Neuronal stem cell (in vitro differentiated cells): Measurements from ENCODE around the gene PDXP.

ENCODE experiments used
- DNase-seq: peaks from one replicate; pipeline ENCODE4 v3.0.0-alpha.2; 2013; ENCODE audit warnings: low spot score
- H2AFZ ChIP-seq: one replicate; pipeline ENCODE4 v1.6.1; 2013; ENCODE audit warnings: mild to moderate bottlenecking, low read length, inconsistent platforms
- H2AK5ac ChIP-seq: 2 replicates; pipeline ENCODE4 v1.6.1; 2013; ENCODE audit warnings: low read depth, mild to moderate bottlenecking, inconsistent platforms, low read length, moderate library complexity, mixed read lengths
- H2BK120ac ChIP-seq: 2 replicates; pipeline ENCODE4 v1.6.1; 2013; ENCODE audit warnings: low read depth, mild to moderate bottlenecking, inconsistent platforms, low read length, moderate library complexity, mixed read lengths
- H2BK12ac ChIP-seq: one replicate; pipeline ENCODE4 v1.6.1; 2013; ENCODE audit warnings: low read length, inconsistent platforms
- H2BK15ac ChIP-seq: 2 replicates; pipeline ENCODE4 v1.6.1; 2013; ENCODE audit warnings: mild to moderate bottlenecking, low read length, inconsistent platforms, mixed read lengths
- H2BK5ac ChIP-seq: one replicate; pipeline ENCODE4 v1.6.1; 2013; ENCODE audit warnings: inconsistent platforms, mild to moderate bottlenecking, low read length, moderate library complexity
- H3K14ac ChIP-seq: one replicate; pipeline ENCODE4 v1.6.1; 2013; ENCODE audit warnings: low read length, inconsistent platforms
- H3K18ac ChIP-seq: 2 replicates; pipeline ENCODE4 v1.6.1; 2013; ENCODE audit warnings: low read length, inconsistent platforms
- H3K23ac ChIP-seq: 2 replicates; pipeline ENCODE4 v1.6.1; 2013; ENCODE audit warnings: low read depth, mild to moderate bottlenecking, mixed read lengths, low read length, inconsistent platforms; ENCODE audit not compliant: poor library complexity
- H3K27ac ChIP-seq: replicated peaks from 3 replicates; pipeline ENCODE4 v1.5.1; 2013; ENCODE audit warnings: low read length, inconsistent platforms
- H3K27me3 ChIP-seq, 3 experiments: 2 replicates each; pipeline ENCODE4 v1.6.1; 2013; ENCODE audit warnings: low read length in 3 of 3, mild to moderate bottlenecking in 2 of 3, inconsistent platforms in 1 of 3, low read depth in 1 of 3, mixed read lengths in 1 of 3, moderate library complexity in 1 of 3; ENCODE audit not compliant: control insufficient read depth in 3 of 3, insufficient read depth in 3 of 3
- H3K36me3 ChIP-seq, 2 donors: replicated peaks in 1 of 2; 2 replicates each; pipeline ENCODE4 v1.6.1; 2013; ENCODE audit warnings: low read length in 2 of 2; ENCODE audit not compliant: control insufficient read depth in 2 of 2, insufficient read depth in 2 of 2
- H3K4ac ChIP-seq: 2 replicates; pipeline ENCODE4 v1.6.1; 2013; ENCODE audit warnings: inconsistent platforms, mild to moderate bottlenecking, low read length, moderate library complexity
- H3K4me1 ChIP-seq, 2 donors: 1 replicate in 1 of 2; 2 replicates in 1 of 2; pipeline ENCODE4 v1.6.1; 2013; ENCODE audit warnings: low read length in 2 of 2, low read depth in 1 of 2; ENCODE audit not compliant: control insufficient read depth in 2 of 2, insufficient read depth in 1 of 2
- H3K4me2 ChIP-seq: one replicate; pipeline ENCODE4 v1.6.1; 2013; ENCODE audit warnings: mild to moderate bottlenecking, low read length, inconsistent platforms; ENCODE audit not compliant: insufficient read depth, poor library complexity, severe bottlenecking
- H3K4me3 ChIP-seq, 2 donors: 2 replicates each; pipeline ENCODE4 v1.5.1; 2013; ENCODE audit warnings: low read length in 2 of 2, mild to moderate bottlenecking in 2 of 2, inconsistent platforms in 1 of 2, moderate library complexity in 1 of 2
- H3K79me1 ChIP-seq: one replicate; pipeline ENCODE4 v1.6.1; 2013; ENCODE audit warnings: low read depth, mild to moderate bottlenecking, inconsistent platforms, low read length, moderate library complexity
- H3K9ac ChIP-seq: one replicate; pipeline ENCODE4 v1.6.1; 2013; ENCODE audit warnings: mild to moderate bottlenecking, low read depth, low read length, inconsistent platforms; ENCODE audit not compliant: poor library complexity
- H3K9me3 ChIP-seq, 2 donors: replicated peaks in 1 of 2; 2 replicates each; pipeline versions ENCODE3 to v1.6.1; 2013; ENCODE audit warnings: low read length in 2 of 2, mild to moderate bottlenecking in 2 of 2, inconsistent platforms in 1 of 2, low read depth in 1 of 2, mixed read lengths in 1 of 2, moderate library complexity in 1 of 2; ENCODE audit not compliant: control insufficient read depth in 2 of 2, insufficient read depth in 1 of 2
- H4K8ac ChIP-seq: one replicate; pipeline ENCODE4 v1.6.1; 2013; ENCODE audit warnings: low read depth, mild to moderate bottlenecking, inconsistent platforms, low read length, moderate library complexity
- H4K91ac ChIP-seq: one replicate; pipeline ENCODE4 v1.6.1; 2013; ENCODE audit warnings: low read length, low read depth, mild to moderate bottlenecking, inconsistent platforms; ENCODE audit not compliant: poor library complexity
- WGBS, 2 donors: extraction: QIAGEN DNeasy Blood & Tissue Kit; methylation state at CpG; one replicate each; pipeline ENCODE4 v1.1.7; 2013; ENCODE audit warnings: missing lambda C conversion rate in 2 of 2, mixed read lengths in 1 of 2; ENCODE audit not compliant: insufficient read length in 2 of 2, insufficient replicate concordance in 1 of 2; ENCODE audit errors: extremely low coverage in 2 of 2; 5-methylcytosine and 5-hydroxymethylcytosine counted together

The PDXP gene

DNA sequence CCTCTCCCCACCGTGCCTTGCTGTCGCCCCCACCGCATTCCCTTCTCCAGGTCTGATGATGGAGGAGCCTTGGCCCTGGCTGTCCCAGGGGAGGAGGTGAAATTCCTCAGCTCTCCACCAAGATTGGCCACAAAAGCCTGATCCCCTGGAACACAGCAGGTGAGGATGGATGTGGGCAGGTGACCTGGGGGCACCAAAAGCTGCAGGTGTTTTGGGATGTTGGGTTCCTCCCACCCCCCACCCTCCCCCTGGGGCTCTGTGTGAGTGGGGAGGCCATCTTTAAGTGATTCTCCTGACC lies 39.0 kb downstream of the PDXP start:
- WGBS, 2 donors: no CpG with 5 or more reads among the region's 3 CpGs
- Histone ChIP-seq H3K27ac (no peak overlapping the region), H2BK15ac (no peak overlapping the region)

DNA sequence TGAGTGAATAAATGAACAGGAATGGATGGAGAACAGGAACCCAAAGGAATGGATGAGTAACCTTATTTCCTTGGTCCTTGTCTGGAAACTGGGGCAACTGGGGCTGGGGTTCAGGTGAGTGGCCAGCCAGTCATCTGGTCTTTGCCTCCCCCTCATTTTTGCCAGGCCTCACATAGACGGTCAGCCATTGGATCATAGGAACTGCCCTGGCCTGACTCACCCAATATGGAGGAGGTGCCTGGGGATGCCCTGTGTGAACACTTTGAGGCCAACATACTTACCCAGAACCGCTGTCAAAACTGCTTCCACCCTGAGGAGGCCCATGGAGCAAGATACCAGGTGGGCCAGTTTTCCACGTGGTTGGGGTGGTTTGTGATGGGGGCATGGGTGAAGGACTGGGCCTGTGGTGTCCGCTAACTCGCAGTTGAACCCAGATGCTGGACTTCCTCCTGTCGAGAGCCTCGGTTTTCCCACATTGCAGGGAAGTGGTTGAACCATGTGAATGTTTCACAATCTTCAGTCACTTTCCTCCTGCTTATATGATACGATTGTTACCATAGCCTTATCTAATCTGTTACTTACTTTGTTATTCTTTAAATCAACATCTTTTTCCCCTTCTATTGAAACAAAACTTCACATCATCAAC lies 42.7 kb downstream of the PDXP start:
- Histone ChIP-seq H3K4ac (no peak overlapping the region), H3K36me3 (peaks cover 0 to 44% of the 10 kb centered on the region in 2 donors), H3K4me1 (peaks cover 6 to 10% of the 10 kb centered on the region in 2 donors), H3K27ac (no peak overlapping the region), H3K18ac (no peak overlapping the region), H2BK120ac (no peak overlapping the region), H3K27me3 (no peaks in the 10 kb centered on the region), H3K79me1 (no peaks in the 10 kb centered on the region), H2BK15ac (no peak overlapping the region), H4K91ac (no peak overlapping the region), H2AFZ (no peak overlapping the region), H3K4me2 (no peak overlapping the region), H3K23ac (no peak overlapping the region), H4K8ac (no peak overlapping the region), H3K4me3 (no peak overlapping the region), H2AK5ac (no peak overlapping the region), H2BK12ac (no peak overlapping the region), H2BK5ac (no peak overlapping the region), H3K9me3 (no peaks in the 10 kb centered on the region), H3K14ac (no peak overlapping the region), H3K9ac (no peak overlapping the region)
- WGBS, 2 donors: no CpG with 5 or more reads among the region's 8 CpGs
- no peak for DNase-seq

More for the DNA sequence above, 39.0 kb downstream of the PDXP start:
- Histone ChIP-seq H3K4me1 (peaks cover 8 to 15% of the 10 kb centered on the region in 2 donors), H3K18ac (peak overlapping the region; percentile 81), H2BK120ac (no peak overlapping the region), H2AFZ (peak overlapping the region; percentile 85), H4K91ac (no peak overlapping the region), H3K36me3 (peaks cover 2 to 31% of the 10 kb centered on the region in 2 donors), H3K23ac (no peak overlapping the region), H3K4me3 (peak overlapping the region; percentile 45 to 71), H3K4me2 (peak overlapping the region; percentile 71), H2AK5ac (peak overlapping the region; percentile 71), H3K27me3 (no peaks in the 10 kb centered on the region), H4K8ac (no peak overlapping the region), H3K14ac (no peak overlapping the region), H3K9me3 (no peaks in the 10 kb centered on the region), H3K9ac (no peak overlapping the region), H3K79me1 (no peaks in the 10 kb centered on the region), H2BK12ac (peak overlapping the region; percentile 14), H2BK5ac (peak overlapping the region; percentile 29), H3K4ac (no peak overlapping the region)
- DNase-seq: no peak

DNA sequence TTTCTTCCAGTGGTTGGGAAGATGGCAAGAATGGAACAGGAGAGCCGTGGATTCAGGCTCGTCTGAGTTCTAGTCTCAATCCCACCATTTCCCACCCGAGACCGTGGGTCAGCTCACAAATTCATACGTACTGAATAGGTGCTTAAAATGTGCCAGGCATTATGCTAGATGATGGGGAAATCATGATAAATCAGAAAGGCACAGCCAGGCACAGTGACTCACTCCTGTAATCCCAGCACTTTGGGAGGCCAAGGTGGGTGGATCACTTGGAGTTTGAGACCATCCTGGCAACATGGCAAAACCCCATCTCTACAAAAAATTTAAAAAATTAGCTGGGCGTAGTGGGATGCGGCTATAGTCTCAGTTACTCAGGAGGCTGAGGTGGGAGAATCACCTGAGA lies 45.4 kb downstream of the PDXP start:
- Histone ChIP-seq H2BK120ac (no peak overlapping the region), H3K9ac (no peak overlapping the region), H3K4me3 (no peak overlapping the region), H3K27ac (no peak overlapping the region), H3K18ac (no peak overlapping the region), H3K4me1 (no peaks in the 10 kb centered on the region), H3K79me1 (no peaks in the 10 kb centered on the region), H3K27me3 (no peaks in the 10 kb centered on the region), H4K91ac (no peak overlapping the region), H3K23ac (no peak overlapping the region), H2AK5ac (no peak overlapping the region), H3K9me3 (peaks cover 0 to under 1% of the 10 kb centered on the region in 2 donors), H2BK12ac (no peak overlapping the region), H3K36me3 (peaks cover 0 to 49% of the 10 kb centered on the region in 2 donors), H2AFZ (no peak overlapping the region), H3K4me2 (no peak overlapping the region), H3K4ac (no peak overlapping the region), H2BK15ac (no peak overlapping the region), H4K8ac (no peak overlapping the region), H3K14ac (no peak overlapping the region), H2BK5ac (no peak overlapping the region)
- WGBS, 2 donors: no CpG with 5 or more reads among the region's 7 CpGs
- no peak for DNase-seq

DNA sequence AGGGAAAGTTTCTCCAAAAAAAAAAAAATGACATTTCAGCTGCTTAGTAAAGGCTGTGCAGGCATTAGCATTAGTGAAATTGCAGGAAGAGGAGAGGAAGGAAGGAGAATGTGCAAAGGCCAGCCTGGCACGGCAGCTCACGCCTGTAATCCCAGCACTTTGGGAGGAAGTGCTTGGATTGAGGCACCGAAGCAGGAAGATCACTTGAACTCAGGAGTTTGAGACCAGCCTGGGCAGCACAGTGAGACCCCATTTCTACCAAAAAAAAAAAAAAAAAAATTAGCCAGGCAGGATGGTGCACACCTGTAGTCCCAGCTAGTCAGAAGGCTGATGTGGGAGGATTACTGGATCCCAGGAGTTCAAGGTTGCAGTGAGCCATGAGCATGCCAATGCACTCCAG lies 46.1 kb downstream of the PDXP start:
- no peak overlapping the region for H3K14ac ChIP-seq
- no CpG with 5 or more reads among the region's 3 CpGs for WGBS, 2 donors
- H2AK5ac ChIP-seq: no peak overlapping the region
- H2BK15ac ChIP-seq: no peak overlapping the region
- no peak overlapping the region for H4K91ac ChIP-seq
- H2BK5ac ChIP-seq: no peak overlapping the region
- no peak overlapping the region for H4K8ac ChIP-seq
- H3K9ac ChIP-seq: no peak overlapping the region
- no peak for DNase-seq
- no peak overlapping the region for H3K4ac ChIP-seq
- H3K27me3 ChIP-seq: no peaks in the 10 kb centered on the region
- no peaks in the 10 kb centered on the region for H3K79me1 ChIP-seq
- H2BK12ac ChIP-seq: no peak overlapping the region
- H2BK120ac ChIP-seq: no peak overlapping the region
- H3K23ac ChIP-seq: no peak overlapping the region
- H3K36me3 ChIP-seq: peaks cover 0 to 46% of the 10 kb centered on the region in 2 donors
- H3K18ac ChIP-seq: no peak overlapping the region
- no peak overlapping the region for H3K4me3 ChIP-seq
- no peak overlapping the region for H2AFZ ChIP-seq
- H3K4me1 ChIP-seq: no peaks in the 10 kb centered on the region
- H3K9me3 ChIP-seq: peaks cover 0 to 2% of the 10 kb centered on the region in 2 donors
- H3K4me2 ChIP-seq: no peak overlapping the region
- no peak overlapping the region for H3K27ac ChIP-seq
